WTC11 (cell line): Measurements from ENCODE around the gene TMEM132E.

ENCODE experiments used
- GABPB1 ChIP-seq: sonication (generic); formaldehyde crosslinking; IDR thresholded peaks from 2 replicates; pipeline ENCODE4 v1.8.1; 2023; ENCODE audit warnings: mild to moderate bottlenecking, missing genetic modification reagents
- JUN ChIP-seq: sonication (generic); formaldehyde crosslinking; IDR thresholded peaks from 2 replicates; pipeline ENCODE4 v1.8.0; 2023; ENCODE audit warnings: mild to moderate bottlenecking, missing genetic modification reagents
- NR1H2 ChIP-seq: sonication (generic); formaldehyde crosslinking; IDR thresholded peaks from 2 replicates; pipeline ENCODE4 v1.9.0; 2021; ENCODE audit warnings: mild to moderate bottlenecking, moderate library complexity, missing genetic modification reagents
- NR2C2 ChIP-seq: sonication (generic); formaldehyde crosslinking; IDR thresholded peaks from 2 replicates; pipeline ENCODE4 v1.8.0; 2022; ENCODE audit warnings: mild to moderate bottlenecking, missing genetic modification reagents
- TF ChIP-seq, protein P1 (sequence below): fragments of 200-600 bp; IDR thresholded peaks from 2 replicates; pipeline ENCODE4 v1.8.0; 2022; ENCODE audit warnings: antibody characterized with exemption
- TF ChIP-seq, protein P2 (sequence below): sonication (generic); formaldehyde crosslinking; IDR thresholded peaks from 2 replicates; pipeline ENCODE4 v1.8.1; 2022; ENCODE audit warnings: low read depth, mild to moderate bottlenecking, moderate library complexity, missing genetic modification reagents, borderline replicate concordance
- TF ChIP-seq, protein P3 (sequence below): sonication (generic); formaldehyde crosslinking; IDR thresholded peaks from 2 replicates; pipeline ENCODE4 v1.8.1; 2023; ENCODE audit warnings: mild to moderate bottlenecking, missing genetic modification reagents, moderate library complexity
- TF ChIP-seq, protein P4 (sequence below): sonication (generic); formaldehyde crosslinking; IDR thresholded peaks from 2 replicates; pipeline ENCODE4 v1.8.1; 2023; ENCODE audit warnings: mild to moderate bottlenecking, missing genetic modification reagents

DNA sequence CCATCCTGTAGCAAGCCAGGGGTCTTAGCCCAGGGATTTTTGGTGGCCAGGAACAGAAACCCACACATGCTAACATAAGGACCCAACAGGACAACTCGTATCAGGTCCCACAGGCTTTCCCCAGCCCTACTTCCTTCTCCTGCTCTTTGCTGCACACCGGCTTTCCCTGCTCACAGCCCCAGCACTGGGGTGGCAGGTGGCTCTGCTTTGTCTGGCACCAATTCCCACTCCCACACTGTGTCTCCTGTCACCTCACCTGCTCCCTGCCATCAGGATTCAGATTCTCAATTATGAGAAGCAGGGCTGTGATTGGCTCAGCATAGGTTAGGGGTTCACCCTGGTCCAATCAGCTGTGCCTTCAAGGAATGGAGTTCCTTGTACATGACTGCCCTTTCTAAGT lies 94.1 kb downstream of the TMEM132E start:
- TF ChIP-seq NR2C2: no peak
- TF ChIP-seq, protein P1, sequence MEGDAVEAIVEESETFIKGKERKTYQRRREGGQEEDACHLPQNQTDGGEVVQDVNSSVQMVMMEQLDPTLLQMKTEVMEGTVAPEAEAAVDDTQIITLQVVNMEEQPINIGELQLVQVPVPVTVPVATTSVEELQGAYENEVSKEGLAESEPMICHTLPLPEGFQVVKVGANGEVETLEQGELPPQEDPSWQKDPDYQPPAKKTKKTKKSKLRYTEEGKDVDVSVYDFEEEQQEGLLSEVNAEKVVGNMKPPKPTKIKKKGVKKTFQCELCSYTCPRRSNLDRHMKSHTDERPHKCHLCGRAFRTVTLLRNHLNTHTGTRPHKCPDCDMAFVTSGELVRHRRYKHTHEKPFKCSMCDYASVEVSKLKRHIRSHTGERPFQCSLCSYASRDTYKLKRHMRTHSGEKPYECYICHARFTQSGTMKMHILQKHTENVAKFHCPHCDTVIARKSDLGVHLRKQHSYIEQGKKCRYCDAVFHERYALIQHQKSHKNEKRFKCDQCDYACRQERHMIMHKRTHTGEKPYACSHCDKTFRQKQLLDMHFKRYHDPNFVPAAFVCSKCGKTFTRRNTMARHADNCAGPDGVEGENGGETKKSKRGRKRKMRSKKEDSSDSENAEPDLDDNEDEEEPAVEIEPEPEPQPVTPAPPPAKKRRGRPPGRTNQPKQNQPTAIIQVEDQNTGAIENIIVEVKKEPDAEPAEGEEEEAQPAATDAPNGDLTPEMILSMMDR: no peak
- TF ChIP-seq, protein P2, sequence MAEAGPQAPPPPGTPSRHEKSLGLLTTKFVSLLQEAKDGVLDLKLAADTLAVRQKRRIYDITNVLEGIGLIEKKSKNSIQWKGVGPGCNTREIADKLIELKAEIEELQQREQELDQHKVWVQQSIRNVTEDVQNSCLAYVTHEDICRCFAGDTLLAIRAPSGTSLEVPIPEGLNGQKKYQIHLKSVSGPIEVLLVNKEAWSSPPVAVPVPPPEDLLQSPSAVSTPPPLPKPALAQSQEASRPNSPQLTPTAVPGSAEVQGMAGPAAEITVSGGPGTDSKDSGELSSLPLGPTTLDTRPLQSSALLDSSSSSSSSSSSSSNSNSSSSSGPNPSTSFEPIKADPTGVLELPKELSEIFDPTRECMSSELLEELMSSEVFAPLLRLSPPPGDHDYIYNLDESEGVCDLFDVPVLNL: no peak
- no peak for TF ChIP-seq GABPB1
- TF ChIP-seq NR1H2 (CRISPR knock-in tag): no peak
- TF ChIP-seq, protein P3, sequence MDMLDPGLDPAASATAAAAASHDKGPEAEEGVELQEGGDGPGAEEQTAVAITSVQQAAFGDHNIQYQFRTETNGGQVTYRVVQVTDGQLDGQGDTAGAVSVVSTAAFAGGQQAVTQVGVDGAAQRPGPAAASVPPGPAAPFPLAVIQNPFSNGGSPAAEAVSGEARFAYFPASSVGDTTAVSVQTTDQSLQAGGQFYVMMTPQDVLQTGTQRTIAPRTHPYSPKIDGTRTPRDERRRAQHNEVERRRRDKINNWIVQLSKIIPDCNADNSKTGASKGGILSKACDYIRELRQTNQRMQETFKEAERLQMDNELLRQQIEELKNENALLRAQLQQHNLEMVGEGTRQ (CRISPR knock-in tag): no peak
- TF ChIP-seq JUN (CRISPR knock-in tag): no peak
- TF ChIP-seq, protein P4, sequence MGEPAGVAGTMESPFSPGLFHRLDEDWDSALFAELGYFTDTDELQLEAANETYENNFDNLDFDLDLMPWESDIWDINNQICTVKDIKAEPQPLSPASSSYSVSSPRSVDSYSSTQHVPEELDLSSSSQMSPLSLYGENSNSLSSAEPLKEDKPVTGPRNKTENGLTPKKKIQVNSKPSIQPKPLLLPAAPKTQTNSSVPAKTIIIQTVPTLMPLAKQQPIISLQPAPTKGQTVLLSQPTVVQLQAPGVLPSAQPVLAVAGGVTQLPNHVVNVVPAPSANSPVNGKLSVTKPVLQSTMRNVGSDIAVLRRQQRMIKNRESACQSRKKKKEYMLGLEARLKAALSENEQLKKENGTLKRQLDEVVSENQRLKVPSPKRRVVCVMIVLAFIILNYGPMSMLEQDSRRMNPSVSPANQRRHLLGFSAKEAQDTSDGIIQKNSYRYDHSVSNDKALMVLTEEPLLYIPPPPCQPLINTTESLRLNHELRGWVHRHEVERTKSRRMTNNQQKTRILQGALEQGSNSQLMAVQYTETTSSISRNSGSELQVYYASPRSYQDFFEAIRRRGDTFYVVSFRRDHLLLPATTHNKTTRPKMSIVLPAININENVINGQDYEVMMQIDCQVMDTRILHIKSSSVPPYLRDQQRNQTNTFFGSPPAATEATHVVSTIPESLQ: no peak
